ENCODE results near the gene REXO5.
A peak's percentile ranks its signal among the peaks of the same experiment; 100 is the strongest.
"Not testable (repeated sequence)": the region's sequence is repeated elsewhere in the genome, so short reads cannot be mapped to it uniquely, and the experiment has no call there.

The REXO5 gene

DNA sequence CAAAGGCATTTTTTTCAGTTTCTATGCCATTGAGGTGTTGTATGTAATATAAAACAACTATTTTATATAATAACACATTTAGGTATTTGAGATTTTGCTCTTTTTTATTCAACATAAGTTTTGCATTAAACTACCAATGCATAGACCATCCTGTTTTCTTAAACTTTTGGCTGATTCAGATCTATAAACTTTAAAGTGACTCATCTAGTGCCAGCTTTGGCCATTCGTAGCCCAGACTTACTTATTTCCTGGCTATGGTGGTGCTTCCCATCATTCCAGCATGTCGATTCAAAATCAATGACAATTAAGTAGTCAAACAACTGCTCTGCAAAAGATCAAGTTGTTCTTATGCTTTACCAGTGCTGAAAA, 3.2 kb upstream of the REXO5 start:
- DNase-seq (ENCODE audit: low read depth) = no peak

DNA sequence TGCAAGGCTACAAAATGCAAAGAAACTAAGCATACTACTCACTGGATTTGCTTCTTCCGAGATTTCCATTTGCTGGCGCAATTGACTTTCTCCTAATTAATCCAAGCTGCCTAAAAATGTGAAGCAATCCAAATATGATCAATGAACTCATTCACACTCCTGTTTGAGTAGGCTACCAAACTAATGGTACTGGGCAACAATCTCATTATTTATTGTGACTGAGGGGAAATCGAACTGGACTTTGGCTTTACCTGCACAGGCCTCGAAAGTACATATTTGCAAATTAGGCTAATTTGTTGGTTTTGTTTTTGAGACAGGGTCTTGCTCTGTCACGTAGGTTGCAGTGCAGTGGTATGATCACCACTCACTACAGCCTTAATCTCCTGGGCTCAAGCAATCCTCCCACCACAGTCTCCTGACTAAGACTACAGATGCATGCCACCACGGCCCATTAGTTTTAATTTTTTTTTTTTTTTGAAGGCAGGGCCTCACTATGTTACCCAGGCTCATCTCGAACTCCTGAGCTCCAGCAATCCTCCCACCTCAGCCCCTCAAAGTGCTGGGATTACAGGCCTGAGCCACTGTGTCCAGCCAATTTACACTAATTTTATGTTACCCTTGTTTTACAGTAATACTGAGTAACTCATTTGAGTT, 2.6 kb upstream of the REXO5 start:
- DNase-seq (ENCODE audit: low read depth) = no peak

GRCh38 chr16:20805684-20806167, 601 bp upstream of the REXO5 start:
- not testable (repeated sequence) for DNase-seq (ENCODE audit: low read depth)

DNA sequence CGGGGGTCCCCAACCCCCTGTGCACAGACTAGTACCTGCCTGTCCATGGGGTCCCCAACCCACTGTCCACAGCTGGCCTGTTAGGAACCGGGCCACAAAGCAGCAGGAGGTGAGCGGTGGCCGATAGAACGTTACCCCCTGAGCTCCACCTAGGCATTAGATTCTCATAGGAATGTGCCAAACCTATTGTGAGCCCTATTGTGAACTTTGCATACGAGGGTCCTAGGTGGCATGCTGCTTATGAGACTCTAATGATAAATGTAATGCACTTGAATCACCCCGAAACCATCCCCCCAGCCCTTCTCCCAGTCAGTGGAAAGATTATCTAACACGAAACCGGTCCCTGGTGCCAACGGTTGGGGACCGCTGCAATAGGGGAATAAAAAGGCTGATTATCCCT, 1.5 kb downstream of the REXO5 start:
- no peak for DNase-seq (ENCODE audit: low read depth)

- DNase-seq (ENCODE audit: low read depth) = no peak
Measured at GRCh38 chr16:20811889-20812439, 5.6 kb downstream of the REXO5 start.

- DNase-seq (ENCODE audit: low read depth) = no peak
Measured at GRCh38 chr16:20812510-20812909, 6.2 kb downstream of the REXO5 start.

DNA sequence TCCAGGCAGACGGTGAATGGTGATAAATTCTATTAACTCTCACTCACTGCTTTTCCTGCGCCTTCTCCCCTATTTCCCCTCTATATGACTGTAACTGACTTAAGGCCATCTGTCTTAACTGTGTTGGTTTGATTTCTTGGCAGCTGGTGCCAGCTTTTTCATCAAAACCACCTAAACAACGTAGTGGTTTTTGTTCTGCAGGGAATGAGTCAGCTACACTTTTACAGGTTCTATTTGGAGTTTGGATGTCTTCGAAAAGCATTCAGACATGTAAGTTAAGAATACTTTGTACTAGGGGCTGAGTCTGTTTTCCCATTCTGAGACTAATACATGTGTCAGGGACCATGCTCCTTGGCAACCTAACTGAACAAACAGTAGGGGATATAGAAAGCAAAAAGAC, 8.5 kb downstream of the REXO5 start:
- DNase-seq (ENCODE audit: low read depth) = no peak

- DNase-seq (ENCODE audit: low read depth) = no peak
Measured at GRCh38 chr16:20818929-20819585, 12.7 kb downstream of the REXO5 start.

GRCh38 chr16:20821682-20822081, 15.4 kb downstream of the REXO5 start:
- DNase-seq (ENCODE audit: low read depth) = no peak

- DNase-seq (ENCODE audit: low read depth) = no peak
Measured at GRCh38 chr16:20822521-20823325, 16.4 kb downstream of the REXO5 start.

- DNase-seq (ENCODE audit: low read depth) = no peak
Measured at GRCh38 chr16:20826039-20826566, 19.8 kb downstream of the REXO5 start.

DNA sequence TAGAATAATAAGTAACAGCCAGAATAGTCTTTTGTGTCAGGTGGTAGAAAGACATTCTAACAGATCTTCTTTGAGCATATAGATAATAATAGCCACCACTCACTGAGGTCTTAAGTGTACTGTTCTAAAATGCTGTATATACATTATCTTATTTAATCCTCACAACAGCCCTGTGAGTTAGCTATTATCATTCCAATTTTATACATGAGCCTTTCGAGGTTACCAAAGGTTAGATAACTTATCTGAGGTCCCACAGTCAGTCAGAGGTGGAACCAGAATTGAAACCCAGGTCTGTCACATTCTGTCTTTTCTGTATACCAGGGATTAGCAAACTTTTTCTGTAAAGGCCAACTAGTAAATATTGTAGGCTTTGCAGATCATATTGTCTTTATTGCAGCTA, 23.2 kb downstream of the REXO5 start:
- DNase-seq (ENCODE audit: low read depth) = no peak

- DNase-seq (ENCODE audit: low read depth) = no peak
Measured at GRCh38 chr16:20830372-20830771, 24.0 kb downstream of the REXO5 start.

GRCh38 chr16:20833086-20833485, 26.8 kb downstream of the REXO5 start:
- no peak for DNase-seq (ENCODE audit: low read depth)

GRCh38 chr16:20838240-20838639, 31.9 kb downstream of the REXO5 start:
- no peak for DNase-seq (ENCODE audit: low read depth)

DNA sequence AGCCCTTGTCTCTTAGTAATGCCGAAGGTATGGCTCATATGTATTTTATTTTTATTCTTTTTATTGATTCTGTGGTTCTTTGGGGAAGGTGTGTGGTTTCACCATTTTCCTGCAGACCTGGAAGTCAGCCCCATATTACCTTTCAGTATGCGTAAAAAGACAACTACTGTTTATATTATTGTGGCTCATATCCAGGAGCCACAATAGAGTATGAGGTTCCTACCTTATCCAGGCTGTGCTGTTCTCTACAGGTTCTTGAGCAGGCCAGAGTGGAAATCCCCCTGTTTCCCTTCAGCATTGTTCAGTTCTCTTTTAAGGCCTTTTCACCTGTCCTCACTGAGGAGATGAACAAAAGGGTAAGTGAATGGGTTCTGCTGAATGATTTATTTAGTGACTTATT, 33.2 kb downstream of the REXO5 start:
- DNase-seq (ENCODE audit: low read depth) = no peak

DNA sequence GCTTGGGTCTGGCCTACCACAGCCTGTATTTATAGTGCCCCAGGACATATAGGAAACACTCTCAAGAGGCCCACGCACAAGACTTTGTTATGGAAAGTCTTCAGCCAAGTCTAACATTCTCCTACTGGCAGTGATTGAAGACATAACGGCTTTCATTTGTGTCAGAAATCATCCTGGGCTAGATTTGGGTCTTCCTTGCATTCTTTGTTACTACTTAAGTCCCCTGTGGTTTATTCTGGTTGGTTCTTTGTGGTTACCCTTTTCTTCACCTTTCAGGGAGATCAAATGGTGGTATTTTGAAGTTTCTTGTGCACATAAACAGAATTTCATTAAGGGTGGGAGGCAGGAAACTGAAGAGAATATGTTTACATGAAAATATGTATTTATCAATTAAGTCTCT, 37.7 kb downstream of the REXO5 start:
- no peak for DNase-seq (ENCODE audit: low read depth)

GRCh38 chr16:20844588-20844987, 38.3 kb downstream of the REXO5 start:
- no peak for DNase-seq (ENCODE audit: low read depth)

DNA sequence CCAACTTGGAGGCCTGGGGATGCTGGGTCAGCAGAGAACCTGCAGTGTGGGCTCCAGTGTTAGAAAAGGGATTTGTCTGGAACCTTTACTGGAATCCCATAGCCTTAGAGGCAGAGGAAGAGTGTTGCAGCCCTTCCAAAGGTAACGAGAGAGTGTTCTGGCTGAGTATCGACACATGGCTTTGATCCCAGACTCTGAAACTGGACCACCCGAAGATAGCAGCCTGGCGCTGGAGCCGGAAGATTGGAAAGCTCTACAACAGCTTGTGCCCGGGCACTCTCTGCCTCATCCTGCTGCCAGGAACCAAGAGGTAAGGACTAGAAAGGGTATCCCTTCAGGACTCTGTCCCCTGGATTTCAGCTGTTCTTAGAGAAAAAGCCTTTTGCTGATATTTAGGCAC, 39.7 kb downstream of the REXO5 start:
- DNase-seq (ENCODE audit: low read depth) = no peak

DNA sequence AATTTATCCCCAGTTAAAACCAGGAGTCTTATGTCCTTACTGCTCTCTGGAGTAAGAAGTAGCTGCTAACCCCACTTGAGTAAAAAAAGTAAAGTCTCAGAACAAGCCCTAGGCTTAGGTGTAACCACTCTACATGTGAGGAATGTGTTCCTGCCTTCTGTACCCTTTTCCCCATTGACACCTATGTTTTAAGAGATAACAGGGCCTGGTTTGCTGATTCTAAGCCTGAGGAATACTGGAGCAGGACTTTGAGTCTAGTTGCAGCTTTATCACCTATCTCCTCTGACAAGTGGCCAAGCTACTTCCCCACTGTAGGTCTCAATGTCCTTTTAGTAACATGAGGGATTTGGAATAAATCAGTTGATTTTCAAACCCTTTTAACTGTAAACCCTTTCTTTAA, 40.2 kb downstream of the REXO5 start:
- no peak for DNase-seq (ENCODE audit: low read depth)

- DNase-seq (ENCODE audit: low read depth) = no peak
Measured at GRCh38 chr16:20847550-20847949, 41.2 kb downstream of the REXO5 start.

DNA sequence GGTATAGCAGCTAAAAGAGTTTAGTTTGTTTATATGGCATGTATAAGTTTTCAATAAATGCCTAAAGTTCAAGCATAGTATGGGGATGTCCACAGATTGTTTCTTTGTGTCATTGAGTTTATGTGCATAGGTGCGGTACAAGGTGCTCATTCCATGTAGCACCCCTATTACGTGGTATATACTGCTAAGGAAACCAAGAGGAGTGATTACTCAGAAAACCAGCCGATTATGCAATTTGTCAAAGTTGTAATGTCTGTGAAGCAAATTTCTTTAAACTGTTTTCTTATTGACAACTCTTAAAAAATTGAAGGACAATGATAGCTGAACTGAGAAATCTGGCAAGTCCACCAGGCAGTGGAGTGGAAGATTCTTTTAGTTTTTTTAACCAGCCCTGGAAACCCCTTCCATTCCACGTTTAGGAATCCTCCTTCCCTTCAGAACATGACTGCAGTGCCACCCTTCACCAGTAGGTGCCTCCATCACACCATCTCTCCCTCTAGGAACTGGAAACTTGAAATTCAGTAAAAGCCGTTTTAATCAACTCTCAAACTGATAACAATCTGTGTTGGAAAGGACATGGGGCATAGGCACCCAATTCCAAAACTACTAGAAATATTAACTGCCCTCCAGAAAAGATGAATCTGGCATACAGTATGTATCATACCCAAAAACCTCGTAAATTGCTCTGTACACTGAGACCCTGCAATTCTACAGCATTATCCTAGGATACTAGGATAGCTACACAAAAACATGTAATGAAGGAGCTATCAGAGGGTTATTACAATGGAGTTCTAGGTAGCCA, 43.5 kb downstream of the REXO5 start:
- peak; percentile 48 for DNase-seq (ENCODE audit: low read depth)

Data from stimulated activated CD4-positive, alpha-beta T cell treated with anti-CD3 and anti-CD28 coated beads, Interleukin-2, amount 100 ng/mL, for 4 hours (primary cell).